Neutrophil (primary cell): Measurements from ENCODE around the gene C9orf152.

Source experiments
- H3K27ac ChIP-seq: fragments of 200-600 bp; sonication (generic); 2 replicates; pipeline ENCODE4 v1.5.1; 2016; ENCODE audit warnings: mild to moderate bottlenecking, moderate library complexity
- H3K27me3 ChIP-seq: fragments of 200-600 bp; sonication (generic); 2 replicates; pipeline ENCODE4 v1.6.0; 2016; ENCODE audit warnings: mild to moderate bottlenecking
- H3K36me3 ChIP-seq: fragments of 200-600 bp; sonication (generic); 2 replicates; pipeline ENCODE4 v1.5.1; 2017
- H3K4me1 ChIP-seq, 2 experiments: fragments of 200-600 bp in 1 of 2; sonication (generic) in 1 of 2; 1 replicate in 1 of 2; 2 replicates in 1 of 2; pipeline versions ENCODE4 v1.5.1 to v1.6.1; 2013 to 2016; ENCODE audit warnings: low read depth in 1 of 2, low read length in 1 of 2, mild to moderate bottlenecking in 1 of 2, moderate library complexity in 1 of 2; ENCODE audit not compliant: control insufficient read depth in 1 of 2, insufficient read depth in 1 of 2
- H3K4me3 ChIP-seq, 2 experiments: fragments of 200-600 bp in 1 of 2; sonication (generic) in 1 of 2; 1 replicate in 1 of 2; 2 replicates in 1 of 2; pipeline ENCODE4 v1.5.1; 2013 to 2016; ENCODE audit warnings: low read depth in 1 of 2, low read length in 1 of 2, mild to moderate bottlenecking in 1 of 2, moderate library complexity in 1 of 2
- H3K9me3 ChIP-seq: fragments of 200-600 bp; sonication (generic); 2 replicates; pipeline ENCODE4 v1.5.1; 2016
- TF ChIP-seq, protein P1 (sequence below): fragments of 200-600 bp; sonication (generic); IDR thresholded peaks from 2 replicates; pipeline ENCODE4 v1.5.1; 2016; ENCODE audit warnings: antibody characterized with exemption

The C9orf152 gene

DNA sequence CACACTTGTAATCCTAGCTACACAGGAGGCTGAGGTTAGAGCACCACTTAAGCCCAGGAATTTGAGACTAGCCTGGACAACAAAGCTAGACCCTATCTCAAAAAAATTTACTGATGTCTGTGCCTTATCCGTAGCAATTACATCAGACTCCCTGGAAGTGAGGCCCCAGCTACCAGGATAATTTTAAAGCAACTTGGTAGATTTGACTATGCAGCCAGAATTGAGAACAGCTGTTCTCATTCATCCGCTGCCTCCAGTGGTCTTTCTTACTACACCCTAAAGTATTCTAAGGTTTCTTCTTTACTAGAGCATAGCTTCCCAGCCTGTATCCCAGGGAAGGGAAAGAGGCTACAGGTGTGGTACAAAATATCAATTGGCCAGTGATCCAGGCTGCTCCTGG, 20.4 kb upstream of the C9orf152 start:
- Histone ChIP-seq H3K4me3 (no peak overlapping the region), H3K9me3 (no peaks in the 10 kb centered on the region), H3K27ac (no peak overlapping the region), H3K4me1 (no peaks in the 10 kb centered on the region), H3K36me3 (no peaks in the 10 kb centered on the region), H3K27me3 (no peaks in the 10 kb centered on the region)
- TF ChIP-seq, protein P1, sequence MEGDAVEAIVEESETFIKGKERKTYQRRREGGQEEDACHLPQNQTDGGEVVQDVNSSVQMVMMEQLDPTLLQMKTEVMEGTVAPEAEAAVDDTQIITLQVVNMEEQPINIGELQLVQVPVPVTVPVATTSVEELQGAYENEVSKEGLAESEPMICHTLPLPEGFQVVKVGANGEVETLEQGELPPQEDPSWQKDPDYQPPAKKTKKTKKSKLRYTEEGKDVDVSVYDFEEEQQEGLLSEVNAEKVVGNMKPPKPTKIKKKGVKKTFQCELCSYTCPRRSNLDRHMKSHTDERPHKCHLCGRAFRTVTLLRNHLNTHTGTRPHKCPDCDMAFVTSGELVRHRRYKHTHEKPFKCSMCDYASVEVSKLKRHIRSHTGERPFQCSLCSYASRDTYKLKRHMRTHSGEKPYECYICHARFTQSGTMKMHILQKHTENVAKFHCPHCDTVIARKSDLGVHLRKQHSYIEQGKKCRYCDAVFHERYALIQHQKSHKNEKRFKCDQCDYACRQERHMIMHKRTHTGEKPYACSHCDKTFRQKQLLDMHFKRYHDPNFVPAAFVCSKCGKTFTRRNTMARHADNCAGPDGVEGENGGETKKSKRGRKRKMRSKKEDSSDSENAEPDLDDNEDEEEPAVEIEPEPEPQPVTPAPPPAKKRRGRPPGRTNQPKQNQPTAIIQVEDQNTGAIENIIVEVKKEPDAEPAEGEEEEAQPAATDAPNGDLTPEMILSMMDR, result no peak

DNA sequence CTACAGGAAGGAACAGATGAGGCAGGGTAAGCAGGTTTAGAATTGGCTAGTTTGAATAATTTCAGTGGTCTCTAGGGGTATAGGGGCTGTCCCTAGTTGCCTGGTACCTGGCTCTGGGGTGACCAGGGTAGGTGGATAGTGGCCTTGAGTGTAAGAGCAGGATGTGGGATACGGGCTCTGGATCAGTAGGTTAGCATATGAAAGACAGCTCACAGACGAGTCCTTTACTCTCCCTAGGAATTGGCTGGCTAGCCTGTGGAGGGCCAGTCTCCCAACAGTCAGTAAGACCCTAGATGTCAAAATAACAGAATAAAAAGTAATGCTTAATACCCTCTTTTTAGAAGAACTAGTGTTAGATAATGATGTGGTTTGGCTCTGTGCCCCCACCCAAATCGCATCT, 16.6 kb upstream of the C9orf152 start:
- H3K27me3 ChIP-seq, result no peaks in the 10 kb centered on the region
- TF ChIP-seq, protein P1, result no peak
- H3K4me1 ChIP-seq, result no peaks in the 10 kb centered on the region
- H3K36me3 ChIP-seq, result no peaks in the 10 kb centered on the region
- no peak overlapping the region for H3K4me3 ChIP-seq
- H3K27ac ChIP-seq, result no peak overlapping the region
- H3K9me3 ChIP-seq, result no peaks in the 10 kb centered on the region

GRCh38 chr9:110220809-110221208, 12.8 kb upstream of the C9orf152 start:
- no peak overlapping the region for H3K4me3 ChIP-seq
- no peak overlapping the region for H3K27ac ChIP-seq
- H3K9me3 ChIP-seq, result no peaks in the 10 kb centered on the region
- no peaks in the 10 kb centered on the region for H3K4me1 ChIP-seq
- TF ChIP-seq, protein P1, result no peak
- H3K36me3 ChIP-seq, result no peaks in the 10 kb centered on the region
- no peaks in the 10 kb centered on the region for H3K27me3 ChIP-seq

GRCh38 chr9:110217656-110218099, 9.7 kb upstream of the C9orf152 start:
- TF ChIP-seq, protein P1, result peak; percentile 71
- no peaks in the 10 kb centered on the region for H3K9me3 ChIP-seq
- H3K4me1 ChIP-seq, result no peaks in the 10 kb centered on the region
- no peak overlapping the region for H3K27ac ChIP-seq
- H3K36me3 ChIP-seq, result no peaks in the 10 kb centered on the region
- no peaks in the 10 kb centered on the region for H3K27me3 ChIP-seq
- H3K4me3 ChIP-seq, result no peak overlapping the region

DNA sequence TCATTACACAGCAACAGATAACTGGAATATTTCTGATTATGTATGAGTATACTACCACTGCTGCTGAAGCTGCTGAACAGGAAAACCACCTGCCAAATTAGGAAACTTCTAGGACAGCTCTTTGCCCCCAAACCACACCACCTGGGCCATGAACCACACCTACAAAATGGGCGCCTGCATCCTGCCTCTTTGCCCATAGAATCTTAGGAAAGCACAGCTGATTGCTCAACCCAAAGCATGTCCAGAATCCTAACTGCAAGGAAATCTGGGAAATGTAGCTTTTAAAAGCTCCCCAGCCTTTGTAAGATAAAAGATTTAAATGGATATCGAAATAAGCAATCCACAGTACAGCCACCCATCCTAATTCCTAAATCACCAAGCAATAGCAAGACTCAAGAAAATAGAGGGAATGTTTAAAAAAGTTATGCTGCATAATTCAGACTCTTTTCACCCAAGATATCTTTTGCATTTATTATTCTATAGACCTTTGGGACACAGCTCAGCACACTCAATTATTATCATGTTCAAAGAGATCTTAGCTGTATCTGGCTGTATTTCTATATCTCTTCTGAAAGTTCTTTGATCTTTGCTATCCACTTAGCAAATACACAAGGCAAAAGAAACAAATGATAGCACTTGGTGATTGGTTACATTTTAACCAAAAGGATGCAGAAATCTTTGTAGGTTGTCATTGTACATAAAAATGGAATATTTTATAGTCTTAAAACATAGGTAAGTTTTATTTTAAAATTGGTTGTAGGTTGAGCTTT, 6.8 kb upstream of the C9orf152 start:
- no peaks in the 10 kb centered on the region for H3K36me3 ChIP-seq
- TF ChIP-seq, protein P1, result no peak
- H3K9me3 ChIP-seq, result no peaks in the 10 kb centered on the region
- H3K27ac ChIP-seq, result no peak overlapping the region
- no peaks in the 10 kb centered on the region for H3K4me1 ChIP-seq
- H3K27me3 ChIP-seq, result no peaks in the 10 kb centered on the region
- no peak overlapping the region for H3K4me3 ChIP-seq
